ENCODE measurements around the gene SRRT. TPM values are rescaled to one million over a fixed set of nuclear protein-coding genes. Genes with fewer than 3 reads are reported as not detected.

The SRRT gene
- total RNA-seq, 2 donors from 2014 or later, result 105 to 182 TPM

DNA sequence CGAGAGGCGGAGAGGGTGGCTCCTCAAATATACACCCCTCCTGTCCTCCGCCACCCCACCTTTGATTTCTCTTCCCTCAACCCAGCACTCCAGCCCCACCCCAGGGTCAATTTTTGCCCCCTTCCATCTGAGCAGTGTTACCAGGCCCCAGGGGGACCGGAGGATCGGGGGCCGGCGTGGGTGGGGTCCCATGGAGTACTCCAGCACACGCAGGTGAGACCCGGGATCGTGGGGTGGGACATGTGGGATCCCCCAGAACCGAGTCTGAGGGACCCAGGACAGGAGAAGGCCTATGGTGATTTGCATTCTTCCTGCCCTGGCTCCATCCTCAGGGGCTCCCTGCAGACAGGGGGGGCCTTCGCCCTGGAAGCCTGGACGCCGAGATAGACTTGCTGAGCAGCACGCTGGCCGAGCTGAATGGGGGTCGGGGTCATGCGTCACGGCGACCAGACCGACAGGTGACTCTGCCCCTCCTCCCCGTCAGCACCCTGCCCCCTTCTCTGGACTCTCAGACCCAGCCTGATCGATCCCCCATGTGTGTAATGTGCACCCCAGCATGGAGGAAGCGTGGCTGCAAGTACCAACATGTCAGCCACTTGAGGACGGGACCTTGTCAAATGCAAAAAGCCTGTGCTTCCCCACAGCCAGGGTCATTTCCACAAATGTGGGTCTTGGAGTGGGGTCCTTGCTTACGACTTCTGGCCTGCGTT, 7.0 kb upstream of the SRRT start:
- 6% methylated on average over 21 of the region's 27 CpGs for WGBS
- peak overlapping the region; percentile 86 to 98 for H3K27ac ChIP-seq
- intact Hi-C loops (cut with DNase I), result no loop called here
- peaks cover 20% of the 10 kb centered on the region for H3K4me1 ChIP-seq (replicated peaks)
- no peaks in the 10 kb centered on the region for H3K9me3 ChIP-seq
- H3K36me3 ChIP-seq, result peaks cover 0 to 5% of the 10 kb centered on the region in 2 donors
- no peak for DNase-seq (ENCODE audit: low spot score)
- TF ChIP-seq POLR2A (IDR thresholded peaks at IDR 0.05) (no peak), POLR2AphosphoS5 (IDR thresholded peaks at IDR 0.05) (no peak)
- TF ChIP-seq, protein P1, sequence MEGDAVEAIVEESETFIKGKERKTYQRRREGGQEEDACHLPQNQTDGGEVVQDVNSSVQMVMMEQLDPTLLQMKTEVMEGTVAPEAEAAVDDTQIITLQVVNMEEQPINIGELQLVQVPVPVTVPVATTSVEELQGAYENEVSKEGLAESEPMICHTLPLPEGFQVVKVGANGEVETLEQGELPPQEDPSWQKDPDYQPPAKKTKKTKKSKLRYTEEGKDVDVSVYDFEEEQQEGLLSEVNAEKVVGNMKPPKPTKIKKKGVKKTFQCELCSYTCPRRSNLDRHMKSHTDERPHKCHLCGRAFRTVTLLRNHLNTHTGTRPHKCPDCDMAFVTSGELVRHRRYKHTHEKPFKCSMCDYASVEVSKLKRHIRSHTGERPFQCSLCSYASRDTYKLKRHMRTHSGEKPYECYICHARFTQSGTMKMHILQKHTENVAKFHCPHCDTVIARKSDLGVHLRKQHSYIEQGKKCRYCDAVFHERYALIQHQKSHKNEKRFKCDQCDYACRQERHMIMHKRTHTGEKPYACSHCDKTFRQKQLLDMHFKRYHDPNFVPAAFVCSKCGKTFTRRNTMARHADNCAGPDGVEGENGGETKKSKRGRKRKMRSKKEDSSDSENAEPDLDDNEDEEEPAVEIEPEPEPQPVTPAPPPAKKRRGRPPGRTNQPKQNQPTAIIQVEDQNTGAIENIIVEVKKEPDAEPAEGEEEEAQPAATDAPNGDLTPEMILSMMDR (IDR thresholded peaks at IDR 0.05), result no peak
- no peaks in the 10 kb centered on the region for H3K27me3 ChIP-seq (replicated peaks; ENCODE audit: insufficient read depth)
- peak overlapping the region; percentile 41 to 57 for H3K4me3 ChIP-seq

DNA sequence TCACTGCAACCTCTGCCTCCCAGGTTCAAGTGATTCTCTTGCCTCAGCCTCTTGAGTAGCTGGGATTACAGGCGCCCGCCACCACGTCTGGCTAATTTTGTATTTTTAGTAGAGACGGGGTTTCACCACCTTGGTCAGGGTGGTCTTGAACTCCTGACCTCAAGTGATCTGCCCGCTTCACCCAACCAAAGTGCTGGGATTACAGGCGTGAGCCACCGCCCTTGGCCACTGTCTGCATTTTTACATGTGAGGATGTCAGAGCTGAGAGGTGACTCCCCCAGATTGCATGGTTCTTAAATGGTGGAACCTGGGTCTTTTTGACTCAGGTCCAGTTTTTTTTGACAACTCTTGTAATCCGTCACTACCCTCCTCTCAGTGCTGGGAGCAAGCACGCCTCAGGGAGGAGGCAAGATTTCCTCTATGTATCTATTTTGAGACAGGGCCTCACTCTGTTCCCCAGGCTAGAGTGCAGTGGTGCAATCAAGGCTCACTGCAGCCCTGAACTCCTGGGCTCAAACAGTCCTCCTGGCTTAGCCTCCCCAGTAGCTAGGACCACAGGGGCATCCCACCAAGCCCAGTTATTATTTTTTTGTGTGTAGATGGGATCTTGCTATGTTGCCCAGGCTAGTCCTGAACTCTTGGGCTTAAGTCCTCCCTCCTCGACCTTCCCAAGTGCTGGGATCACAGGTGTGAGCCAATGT, 1.2 kb upstream of the SRRT start:
- Histone ChIP-seq H3K36me3 (peaks cover 0 to 10% of the 10 kb centered on the region in 2 donors), H3K9me3 (no peaks in the 10 kb centered on the region), H3K4me1 (replicated peaks) (peaks cover 16% of the 10 kb centered on the region), H3K27ac (peak overlapping the region in 1 of 2 donors; percentile 90), H3K27me3 (replicated peaks; ENCODE audit: insufficient read depth) (no peaks in the 10 kb centered on the region), H3K4me3 (peak overlapping the region in 1 of 2 donors; percentile 79)
- no peak for TF ChIP-seq POLR2A (IDR thresholded peaks at IDR 0.05)
- TF ChIP-seq, protein P1 (IDR thresholded peaks at IDR 0.05), result no peak
- no peak for TF ChIP-seq POLR2AphosphoS5 (IDR thresholded peaks at IDR 0.05)
- 85% methylated on average over 10 of the region's 10 CpGs for WGBS
- DNase-seq (ENCODE audit: low spot score), result no peak
- intact Hi-C loops (cut with DNase I), result no loop called here

DNA sequence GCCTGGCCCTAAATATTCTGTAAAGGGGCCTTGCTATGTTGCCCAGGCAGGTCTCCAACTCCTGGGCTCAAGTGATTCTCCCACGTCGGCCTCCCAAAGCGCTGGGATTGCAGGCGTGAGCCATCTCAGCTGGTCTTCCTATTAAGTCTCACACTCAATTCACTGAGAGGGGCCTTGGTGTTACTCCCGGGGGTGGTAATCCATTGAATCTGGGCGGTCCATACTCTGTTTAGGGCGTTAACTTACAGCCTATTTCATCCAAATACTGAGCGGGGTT, 665 bp upstream of the SRRT start:
- Histone ChIP-seq H3K4me3 (peak overlapping the region; percentile 79 to 86), H3K4me1 (replicated peaks) (peaks cover 14% of the 10 kb centered on the region), H3K27me3 (replicated peaks; ENCODE audit: insufficient read depth) (no peaks in the 10 kb centered on the region), H3K27ac (peak overlapping the region; percentile 90 to 91), H3K36me3 (peaks cover 0 to 10% of the 10 kb centered on the region in 2 donors), H3K9me3 (no peaks in the 10 kb centered on the region)
- no peak for DNase-seq (ENCODE audit: low spot score)
- 60% methylated on average over 8 of the region's 8 CpGs for WGBS
- no peak for TF ChIP-seq POLR2AphosphoS5 (IDR thresholded peaks at IDR 0.05)
- intact Hi-C loops (cut with DNase I), result no loop called here

DNA sequence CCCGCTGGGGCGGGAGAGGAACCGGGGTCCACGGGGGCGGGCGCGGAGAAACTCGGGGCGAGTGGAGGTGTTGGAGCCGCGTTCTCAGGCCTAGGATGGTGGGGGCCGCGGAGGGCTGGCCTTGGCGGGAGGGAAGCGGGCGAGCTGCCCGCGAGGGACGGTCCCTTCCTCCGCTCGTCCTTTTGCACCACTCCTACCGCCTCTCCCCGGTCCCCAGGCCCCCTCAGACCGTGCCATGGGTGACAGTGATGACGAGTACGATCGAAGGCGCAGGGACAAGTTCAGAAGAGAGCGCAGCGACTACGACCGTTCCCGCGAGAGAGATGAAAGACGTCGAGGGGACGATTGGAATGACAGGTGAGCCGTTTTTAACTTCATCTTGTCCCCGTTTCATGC, 451 bp downstream of the SRRT start:
- intact Hi-C loops (cut with DNase I), result no loop called here
- TF ChIP-seq POLR2AphosphoS5 (IDR thresholded peaks at IDR 0.05), result no peak

DNA sequence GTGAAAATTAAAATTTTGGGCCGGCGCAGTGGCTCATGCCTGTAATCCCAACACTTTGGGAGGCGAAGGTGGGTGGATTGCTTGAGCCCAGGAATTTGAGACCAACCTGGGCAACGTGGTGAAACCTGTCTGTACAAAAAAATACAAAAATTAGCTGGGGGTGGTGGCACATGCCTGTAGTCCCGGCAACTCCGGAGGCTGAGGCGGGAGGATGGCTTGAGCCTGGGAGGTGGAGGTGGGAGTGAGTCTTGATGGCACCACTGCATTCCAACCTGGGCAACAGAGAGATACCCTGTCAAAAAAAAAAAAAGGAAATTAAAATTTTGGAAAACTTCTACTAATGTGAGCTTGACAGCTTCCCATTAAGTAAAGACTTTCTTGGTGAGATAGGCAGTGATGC, 3.1 kb downstream of the SRRT start:
- Histone ChIP-seq H3K9me3 (no peaks in the 10 kb centered on the region), H3K27me3 (replicated peaks; ENCODE audit: insufficient read depth) (no peaks in the 10 kb centered on the region), H3K4me1 (replicated peaks) (peaks cover 14% of the 10 kb centered on the region), H3K4me3 (no peak overlapping the region), H3K36me3 (peaks cover 17 to 24% of the 10 kb centered on the region in 2 donors), H3K27ac (no peak overlapping the region)
- no peak for DNase-seq (ENCODE audit: low spot score)
- intact Hi-C loops (cut with DNase I), result no loop called here
- WGBS, result 63% methylated on average over 7 of the region's 7 CpGs
- no peak for TF ChIP-seq POLR2A (IDR thresholded peaks at IDR 0.05)
- no peak for TF ChIP-seq POLR2AphosphoS5 (IDR thresholded peaks at IDR 0.05)
- TF ChIP-seq, protein P1 (IDR thresholded peaks at IDR 0.05), result no peak

More for the DNA sequence above, 451 bp downstream of the SRRT start:
- WGBS, result 1% methylated on average over 39 of the region's 39 CpGs
- Histone ChIP-seq H3K9me3 (no peaks in the 10 kb centered on the region), H3K4me1 (replicated peaks) (peaks cover 14% of the 10 kb centered on the region), H3K36me3 (peaks cover 0 to 10% of the 10 kb centered on the region in 2 donors), H3K27me3 (replicated peaks; ENCODE audit: insufficient read depth) (no peaks in the 10 kb centered on the region), H3K27ac (peak overlapping the region; percentile 90 to 91), H3K4me3 (peak overlapping the region; percentile 79 to 86)
- no peak for DNase-seq (ENCODE audit: low spot score)

Data from prostate gland (tissue), 2 donors.